KMS-11 (cell line): ENCODE results near the gene AGPAT2.

Source experiments
- H2AFZ ChIP-seq: fragments of 200-600 bp; sonication (generic); 2 replicates; pipeline ENCODE4 v1.6.1; 2016; ENCODE audit warnings: antibody characterized with exemption, mixed run types, low read depth
- H3K27ac ChIP-seq: fragments of 200-600 bp; sonication (generic); 2 replicates; pipeline ENCODE4 v1.6.1; 2016; ENCODE audit warnings: mild to moderate bottlenecking, mixed run types
- H3K27me3 ChIP-seq: fragments of 200-600 bp; sonication (generic); 2 replicates; pipeline ENCODE4 v1.6.1; 2017; ENCODE audit warnings: mild to moderate bottlenecking, low read depth, mixed run types, moderate library complexity; ENCODE audit not compliant: insufficient read depth
- H3K36me3 ChIP-seq: fragments of 200-600 bp; sonication (generic); 2 replicates; pipeline ENCODE4 v1.6.1; 2017; ENCODE audit warnings: mild to moderate bottlenecking, mixed run types; ENCODE audit not compliant: insufficient read depth
- H3K4me1 ChIP-seq: fragments of 200-600 bp; sonication (generic); 2 replicates; pipeline ENCODE4 v1.6.1; 2016; ENCODE audit warnings: mild to moderate bottlenecking, low read depth, mixed run types; ENCODE audit not compliant: poor library complexity, severe bottlenecking
- H3K4me2 ChIP-seq: fragments of 200-600 bp; sonication (generic); 2 replicates; pipeline ENCODE4 v1.7.0; 2016; ENCODE audit warnings: mild to moderate bottlenecking, mixed run types
- H3K4me3 ChIP-seq: fragments of 200-600 bp; sonication (generic); IDR thresholded peaks from 2 replicates; pipeline ENCODE4 v1.6.1; 2017; ENCODE audit warnings: low read depth, low read length, mixed read lengths; ENCODE audit not compliant: insufficient read depth
- H3K79me2 ChIP-seq: fragments of 200-600 bp; sonication (generic); 2 replicates; pipeline ENCODE4 v1.6.1; 2016; ENCODE audit warnings: low read depth, mixed run types; ENCODE audit not compliant: insufficient read depth
- H3K9ac ChIP-seq: fragments of 200-600 bp; sonication (generic); 2 replicates; pipeline ENCODE4 v1.6.1; 2016; ENCODE audit warnings: mild to moderate bottlenecking, mixed run types
- H4K20me1 ChIP-seq: fragments of 200-600 bp; sonication (generic); 2 replicates; pipeline ENCODE4 v1.6.1; 2016; ENCODE audit warnings: mild to moderate bottlenecking, mixed run types; ENCODE audit not compliant: insufficient read depth
- CTCF ChIP-seq: fragments of 200-600 bp; sonication (generic); conservative IDR thresholded peaks from 2 replicates; pipeline ENCODE4 v1.6.1; 2017; ENCODE audit warnings: low read depth, mild to moderate bottlenecking, antibody characterized with exemption, low read length, moderate library complexity, mixed read lengths

AGPAT2 gene

DNA sequence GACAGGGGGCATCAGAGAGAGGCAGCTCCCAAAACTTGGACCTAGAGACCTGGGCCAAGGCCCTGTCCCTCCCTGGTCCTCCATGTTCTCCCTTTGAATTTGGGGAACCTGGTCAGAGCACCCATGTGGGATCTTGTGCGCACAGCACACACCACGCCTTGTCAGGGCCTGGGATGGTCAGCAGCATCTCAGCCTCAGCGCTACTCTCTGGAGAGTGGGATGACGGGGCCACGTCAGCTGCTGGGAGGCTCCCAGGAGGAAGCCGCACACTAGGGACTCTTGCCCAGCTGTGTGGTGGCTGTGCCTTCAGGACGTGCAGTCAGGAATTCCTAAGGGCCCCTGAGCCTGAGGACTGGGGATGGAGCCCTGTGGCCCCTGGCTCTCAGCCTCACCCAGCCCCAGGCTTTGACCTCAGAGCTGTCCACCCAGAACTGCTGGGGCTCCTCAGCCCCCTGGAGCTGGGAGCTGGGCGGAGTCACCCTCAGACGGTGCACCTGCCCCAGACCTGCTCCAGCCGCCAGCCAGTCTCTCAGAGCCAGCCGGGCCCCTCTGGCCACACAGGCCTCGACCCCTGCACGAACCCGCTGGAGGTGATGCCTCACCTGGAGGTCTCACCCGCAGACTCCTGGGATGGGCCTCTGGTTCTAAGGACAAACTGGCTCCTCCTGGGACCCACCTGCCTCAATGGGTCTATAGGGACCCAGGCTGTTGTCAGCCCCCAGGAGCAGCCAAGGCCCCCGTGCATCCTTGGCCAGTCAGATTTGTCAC, 62.9 kb downstream of the AGPAT2 start:
- H3K79me2 ChIP-seq = no peaks in the 10 kb centered on the region
- H3K4me2 ChIP-seq = no peak overlapping the region
- peaks cover 98% of the 10 kb centered on the region for H3K27me3 ChIP-seq
- no peaks in the 10 kb centered on the region for H4K20me1 ChIP-seq
- H3K9ac ChIP-seq = no peak overlapping the region
- H3K27ac ChIP-seq = no peak overlapping the region
- no peaks in the 10 kb centered on the region for H3K4me1 ChIP-seq
- no peak for TF ChIP-seq CTCF
- H3K36me3 ChIP-seq = no peaks in the 10 kb centered on the region
- no peak overlapping the region for H3K4me3 ChIP-seq
- H2AFZ ChIP-seq = no peak overlapping the region

- Histone ChIP-seq H3K79me2 (no peaks in the 10 kb centered on the region), H3K27me3 (peaks cover 98% of the 10 kb centered on the region), H3K4me3 (no peak overlapping the region), H4K20me1 (no peaks in the 10 kb centered on the region), H2AFZ (no peak overlapping the region), H3K4me2 (no peak overlapping the region), H3K27ac (no peak overlapping the region), H3K9ac (no peak overlapping the region), H3K4me1 (no peaks in the 10 kb centered on the region), H3K36me3 (no peaks in the 10 kb centered on the region)
- no peak for TF ChIP-seq CTCF
These were observed 63.4 kb downstream of the AGPAT2 start for GRCh38 chr9:136623842-136624183.
